Activated naive CD8-positive, alpha-beta T cell treated with anti-CD3 and anti-CD28 coated beads, Interleukin-2, amount 10 ng/mL, durations not matched to agents 7 days and 5 days (primary cell): ENCODE results near the gene EMC9. TPM values are rescaled to one million over a fixed set of nuclear protein-coding genes. Genes with fewer than 3 reads are reported as not detected.

Experiments used
- ATAC-seq: fragments of 150-1000 bp; cut with Tn5 transposase; one replicate; pipeline ENCODE4 v1.10.0; 2021; ENCODE audit warnings: low read depth, moderate library complexity
- POLR2A ChIA-PET: fragments of 350-600 bp; sonication (Branson Sonifier 250); formaldehyde crosslinking; loops from one replicate; lab custom pipeline; 2021; ENCODE audit warnings: antibody characterized with exemption; lab: Charles Lee
- DNase-seq: peaks from one replicate; pipeline ENCODE4 v3.0.0; 2021
- H3K27ac Mint-ChIP-seq: one replicate; pipeline ENCODE4 v1.8.0; 2022; ENCODE audit warnings: mild to moderate bottlenecking, mixed read lengths
- H3K27me3 Mint-ChIP-seq: one replicate; pipeline ENCODE4 v1.8.0; 2022; ENCODE audit warnings: mild to moderate bottlenecking, moderate library complexity, mixed read lengths
- H3K36me3 Mint-ChIP-seq: one replicate; pipeline ENCODE4 v1.8.0; 2021; ENCODE audit warnings: mild to moderate bottlenecking, mixed read lengths
- H3K4me1 Mint-ChIP-seq: one replicate; pipeline ENCODE4 v1.8.0; 2021; ENCODE audit warnings: mixed read lengths
- H3K4me3 Mint-ChIP-seq: one replicate; pipeline ENCODE4 v1.8.0; 2022; ENCODE audit warnings: mild to moderate bottlenecking, moderate library complexity, mixed read lengths
- H3K9me3 Mint-ChIP-seq: one replicate; pipeline ENCODE4 v1.8.0; 2021; ENCODE audit warnings: mixed read lengths
- total RNA-seq, 2 experiments: library from RNA; stranded (reverse); gene quantifications; one replicate each; pipeline ENCODE4 v1.2.3, GENCODE V29; 2021

The EMC9 gene
- total RNA-seq, 2 experiments from 2014 or later = 41.6 to 43.9 TPM

DNA sequence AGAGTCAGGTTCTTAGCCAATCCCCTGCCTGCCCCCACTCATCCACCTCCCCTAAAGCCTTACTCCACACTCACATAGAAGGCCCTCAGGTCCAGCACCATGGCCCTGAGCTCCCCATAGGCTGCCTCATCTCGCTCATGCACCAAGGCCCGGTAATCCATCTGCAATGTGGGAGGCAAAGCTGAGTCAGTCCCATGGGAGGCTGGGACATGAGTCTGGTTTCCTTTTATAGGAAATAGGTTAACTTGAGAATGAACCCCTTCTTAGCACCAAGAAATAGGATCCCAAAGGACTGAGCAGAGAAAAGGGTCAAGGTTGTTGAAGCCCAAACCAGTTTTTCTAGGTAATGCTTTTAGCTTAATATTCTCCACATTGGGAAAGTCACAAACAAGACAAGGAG lies 2.1 kb upstream of the EMC9 start:
- Mint-ChIP-seq H3K4me1 (peaks cover 51% of the 10 kb centered on the region), H3K27ac (peak overlapping the region; percentile 54), H3K36me3 (peaks cover 47% of the 10 kb centered on the region), H3K4me3 (peak overlapping the region; percentile 7), H3K9me3 (no peaks in the 10 kb centered on the region), H3K27me3 (no peaks in the 10 kb centered on the region)
- DNase-seq = no peak
- POLR2A ChIA-PET = interaction anchor here (0.9 to 14.1 kb wide), 3 partner anchors 7 to 29 kb away, joined by 4 to 347 read pairs (median 4); partner anchors contain the start of genes DCAF11, IRF9, NRL and PSME1
- ATAC-seq = no peak

DNA sequence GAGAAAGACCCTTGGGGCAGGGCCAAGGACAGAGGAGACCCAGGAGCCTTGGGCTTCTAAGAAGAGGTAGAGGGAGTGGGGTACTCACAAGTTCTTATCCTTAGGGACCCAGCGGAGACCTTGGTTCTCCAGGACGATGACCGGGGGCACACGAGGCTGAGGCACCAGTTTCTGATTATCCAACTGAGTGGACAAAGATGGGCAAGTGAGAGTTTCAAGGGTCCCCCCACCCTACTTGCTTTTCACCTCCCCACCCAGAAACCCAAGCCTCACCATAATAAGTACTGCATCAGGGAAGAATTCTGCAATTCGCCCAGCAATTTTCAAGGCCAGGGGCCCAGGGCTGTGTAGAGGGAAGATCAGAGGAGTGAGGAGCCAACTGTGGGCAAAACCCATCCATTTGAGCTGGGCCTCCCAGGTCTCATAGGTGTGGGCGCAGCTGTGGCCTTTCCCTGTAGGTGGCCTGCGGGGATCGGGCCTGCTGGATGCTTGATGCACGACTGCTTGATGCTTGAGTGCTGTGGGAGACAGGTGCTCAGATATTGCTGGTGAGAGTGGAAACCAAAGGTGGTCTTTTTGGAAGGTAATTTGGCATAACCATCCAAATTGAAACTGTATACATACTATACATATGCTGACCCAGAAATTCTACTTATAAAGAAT lies 2.0 kb downstream of the EMC9 start:
- Mint-ChIP-seq H3K4me1 (peaks cover 58% of the 10 kb centered on the region), H3K27me3 (no peaks in the 10 kb centered on the region), H3K36me3 (peaks cover 49% of the 10 kb centered on the region)

DNA sequence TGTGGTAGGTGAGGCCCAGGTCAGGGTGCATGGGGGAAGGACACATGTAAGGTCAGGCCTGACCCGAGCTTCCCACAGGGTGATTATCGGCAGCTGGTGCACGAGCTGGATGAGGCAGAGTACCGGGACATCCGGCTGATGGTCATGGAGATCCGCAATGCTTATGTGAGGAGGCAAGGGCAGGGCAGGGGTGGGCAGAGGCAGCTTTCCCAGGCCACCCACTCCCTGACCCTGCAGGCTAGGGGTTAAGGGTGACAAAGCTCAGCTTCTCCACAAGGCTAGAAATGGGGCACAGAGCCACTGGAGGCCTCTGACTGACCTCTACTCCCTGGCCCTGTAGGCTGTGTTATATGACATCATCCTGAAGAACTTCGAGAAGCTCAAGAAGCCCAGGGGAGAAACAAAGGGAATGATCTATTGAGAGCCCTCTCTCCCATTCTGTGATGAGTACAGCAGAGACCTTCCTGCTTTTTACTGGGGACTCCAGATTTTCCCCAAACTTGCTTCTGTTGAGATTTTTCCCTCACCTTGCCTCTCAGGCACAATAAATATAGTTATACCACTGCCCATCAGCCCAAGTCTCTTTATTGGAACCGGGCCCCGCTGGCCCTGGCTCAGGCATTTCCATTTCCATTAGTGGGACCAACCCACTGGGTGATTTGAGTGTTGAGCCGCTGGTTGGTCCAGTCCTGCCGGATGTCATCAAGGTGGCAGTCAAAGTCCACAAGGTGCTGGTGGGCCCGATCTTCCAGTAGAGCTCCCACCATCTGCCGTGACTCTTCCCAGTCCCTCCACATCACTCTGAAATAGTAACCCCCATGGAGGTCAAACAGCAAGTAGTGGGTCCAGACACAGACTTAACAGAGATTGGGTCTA lies 2.8 kb downstream of the EMC9 start:
- peak overlapping the region; percentile 100 for H3K4me3 Mint-ChIP-seq
- H3K36me3 Mint-ChIP-seq = peaks cover 47% of the 10 kb centered on the region
- no peaks in the 10 kb centered on the region for H3K27me3 Mint-ChIP-seq
- H3K4me1 Mint-ChIP-seq = peaks cover 52% of the 10 kb centered on the region
- ATAC-seq (no peak), DNase-seq (no peak)
- H3K27ac Mint-ChIP-seq = peak overlapping the region; percentile 76
- POLR2A ChIA-PET = interaction anchor here (0.6 to 7.5 kb wide), 5 partner anchors 8 to 57 kb away, joined by 3 to 176 read pairs (median 94); partner anchors contain the start of genes DCAF11, IRF9, NRL and PSME2
- H3K9me3 Mint-ChIP-seq = no peaks in the 10 kb centered on the region

More for the DNA sequence above, 2.0 kb downstream of the EMC9 start:
- Mint-ChIP-seq H3K27ac (peak overlapping the region; percentile 76), H3K4me3 (peak overlapping the region; percentile 100), H3K9me3 (no peaks in the 10 kb centered on the region)
- POLR2A ChIA-PET = interaction anchor here (0.6 to 14.1 kb wide), 7 partner anchors 8 to 106 kb away, joined by 3 to 347 read pairs (median 94); partner anchors contain the start of genes DCAF11, IRF9, NRL and PSME2
- ATAC-seq (no peak), DNase-seq (no peak)

DNA sequence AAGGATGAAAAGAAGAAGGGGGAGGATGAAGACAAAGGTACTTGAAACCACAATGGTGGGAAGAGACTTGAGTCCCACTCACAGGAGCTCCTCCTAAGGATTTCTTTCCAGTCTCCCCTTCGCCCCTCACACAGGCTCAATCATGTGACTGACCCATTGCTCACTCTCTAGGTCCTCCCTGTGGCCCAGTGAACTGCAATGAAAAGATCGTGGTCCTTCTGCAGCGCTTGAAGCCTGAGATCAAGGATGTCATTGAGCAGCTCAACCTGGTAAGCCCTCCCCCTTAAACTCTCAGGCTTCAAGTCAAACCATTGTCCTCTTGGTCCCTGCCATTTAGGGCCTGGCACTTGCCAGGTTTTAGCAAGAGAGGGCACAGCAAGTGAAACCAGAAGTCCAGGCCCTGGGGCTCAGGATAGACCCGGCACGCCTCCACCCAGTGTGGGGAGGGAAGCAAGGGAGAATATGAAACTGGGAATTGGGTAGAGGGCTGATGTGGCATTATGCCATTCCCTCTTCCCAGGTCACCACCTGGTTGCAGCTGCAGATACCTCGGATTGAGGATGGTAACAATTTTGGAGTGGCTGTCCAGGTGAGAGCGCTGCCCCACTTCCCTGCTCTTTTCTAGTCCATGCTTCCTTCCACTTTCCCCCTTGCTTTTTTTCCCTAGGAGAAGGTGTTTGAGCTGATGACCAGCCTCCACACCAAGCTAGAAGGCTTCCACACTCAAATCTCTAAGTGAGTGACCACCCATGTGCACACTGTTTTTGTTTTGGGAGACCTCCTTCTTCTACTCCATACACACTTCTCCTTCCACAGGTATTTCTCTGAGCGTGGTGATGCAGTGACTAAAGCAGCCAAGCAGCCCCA lies 3.6 kb downstream of the EMC9 start:
- POLR2A ChIA-PET = interaction anchor here (1.2 to 7.5 kb wide), 11 partner anchors 9 to 76 kb away, joined by 3 to 176 read pairs (median 17); partner anchors contain the start of genes CHMP4A, DCAF11, IRF9 and NRL
- Mint-ChIP-seq H3K4me1 (peaks cover 47% of the 10 kb centered on the region), H3K36me3 (peaks cover 42% of the 10 kb centered on the region), H3K4me3 (peak overlapping the region; percentile 100), H3K27ac (peak overlapping the region; percentile 94), H3K27me3 (no peaks in the 10 kb centered on the region), H3K9me3 (no peaks in the 10 kb centered on the region)
- DNase-seq (no peak), ATAC-seq (no peak)

- Mint-ChIP-seq H3K27ac (peak overlapping the region; percentile 94), H3K4me1 (peaks cover 50% of the 10 kb centered on the region), H3K9me3 (no peaks in the 10 kb centered on the region), H3K27me3 (no peaks in the 10 kb centered on the region), H3K36me3 (peaks cover 39% of the 10 kb centered on the region), H3K4me3 (peak overlapping the region; percentile 96)
- no peak for DNase-seq
- no peak for ATAC-seq
- POLR2A ChIA-PET = interaction anchor here (0.9 to 7.5 kb wide), 15 partner anchors 7 to 160 kb away, joined by 3 to 176 read pairs (median 13); partner anchors contain the start of genes CHMP4A, DCAF11, IRF9 and NRL
Measured at GRCh38 chr14:24136684-24137528, 4.5 kb downstream of the EMC9 start.

GRCh38 chr14:24135834-24136683 lies 5.3 kb downstream of the EMC9 start, which contains the start of gene PSME1:
PSME1 (plus strand) TSS chr14:24136194; CDS start chr14:24136263, 69 bp downstream.
- Mint-ChIP-seq H3K36me3 (peaks cover 40% of the 10 kb centered on the region), H3K4me1 (peaks cover 51% of the 10 kb centered on the region), H3K9me3 (no peaks in the 10 kb centered on the region), H3K4me3 (peak within 1 kb of the TSS; percentile 96), H3K27me3 (no peaks in the 10 kb centered on the region), H3K27ac (peak within 1 kb of the TSS; percentile 94)
- POLR2A ChIA-PET = interaction anchor here (0.5 to 7.5 kb wide), 24 partner anchors 8 to 301 kb away, joined by 3 to 176 read pairs (median 4); partner anchors contain the start of genes CHMP4A, DCAF11, IRF9 and NRL
- DNase-seq = peak; percentile 97
- peak; percentile 87 for ATAC-seq

DNA sequence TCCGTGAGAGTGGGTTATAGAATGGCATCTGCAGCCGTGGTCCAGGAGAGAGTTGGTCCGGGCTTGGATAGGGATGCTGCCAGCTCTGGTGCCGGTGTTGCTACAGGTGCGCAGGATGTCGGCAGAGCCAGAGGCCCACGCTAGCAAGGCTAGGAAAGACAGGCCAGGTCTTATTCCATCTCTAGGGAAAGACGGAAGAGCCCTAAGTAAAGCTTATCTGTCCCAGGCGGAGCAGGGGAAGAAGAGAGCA lies 5.9 kb downstream of the EMC9 start:
- Mint-ChIP-seq H3K9me3 (no peaks in the 10 kb centered on the region), H3K36me3 (peaks cover 35% of the 10 kb centered on the region), H3K27me3 (no peaks in the 10 kb centered on the region), H3K27ac (peak overlapping the region; percentile 94), H3K4me3 (peak overlapping the region; percentile 96), H3K4me1 (peaks cover 50% of the 10 kb centered on the region)
- ATAC-seq = peak; percentile 1
- no peak for DNase-seq
- POLR2A ChIA-PET = interaction anchor here (0.5 to 7.5 kb wide), 20 partner anchors 11 to 301 kb away, joined by 3 to 176 read pairs (median 6); partner anchors contain the start of genes CHMP4A, DCAF11, IRF9 and NRL

GRCh38 chr14:24133735-24134134 lies 7.7 kb downstream of the EMC9 start:
- Mint-ChIP-seq H3K4me3 (no peak overlapping the region), H3K4me1 (peaks cover 38% of the 10 kb centered on the region), H3K27me3 (no peaks in the 10 kb centered on the region), H3K27ac (no peak overlapping the region), H3K9me3 (no peaks in the 10 kb centered on the region), H3K36me3 (peaks cover 24% of the 10 kb centered on the region)
- DNase-seq (no peak), ATAC-seq (no peak)
- POLR2A ChIA-PET = interaction anchor here (0.9 to 5.6 kb wide), 6 partner anchors 8 to 577 kb away, joined by 3 to 51 read pairs (median 8); partner anchors contain the start of genes DCAF11, EMC9, IRF9 and NRL

- peak overlapping the region; percentile 88 for H3K27ac Mint-ChIP-seq
Measured at GRCh38 chr14:24132976-24133375, 8.4 kb downstream of the EMC9 start.

DNA sequence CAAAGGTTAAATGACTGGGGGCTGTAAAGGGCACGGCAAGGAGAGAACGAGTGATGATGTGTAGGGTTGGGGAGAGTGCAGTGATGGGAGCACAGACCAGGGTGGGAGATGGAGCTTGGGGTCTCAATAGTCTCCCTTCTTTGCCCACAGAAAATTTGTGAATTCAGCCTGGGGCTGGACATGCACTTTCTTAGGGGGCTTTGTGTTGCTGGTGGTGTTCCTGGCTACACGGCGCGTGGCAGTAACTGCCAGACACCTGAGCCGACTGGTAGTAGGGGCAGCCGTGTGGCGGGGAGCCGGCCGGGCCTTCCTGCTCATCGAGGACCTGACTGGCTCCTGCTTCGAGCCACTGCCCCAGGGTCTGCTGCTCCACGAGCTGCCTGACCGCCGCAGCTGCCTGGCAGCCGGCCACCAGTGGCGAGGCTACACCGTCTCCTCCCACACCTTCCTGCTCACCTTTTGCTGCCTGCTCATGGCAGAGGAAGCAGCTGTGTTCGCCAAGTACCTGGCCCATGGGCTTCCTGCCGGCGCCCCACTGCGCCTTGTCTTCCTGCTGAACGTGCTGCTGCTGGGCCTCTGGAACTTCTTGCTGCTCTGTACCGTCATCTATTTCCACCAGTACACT lies 9.2 kb downstream of the EMC9 start:
- ATAC-seq (no peak), DNase-seq (peak; percentile 43)
- H3K36me3 Mint-ChIP-seq = peaks cover 15% of the 10 kb centered on the region
- H3K4me3 Mint-ChIP-seq = peak overlapping the region; percentile 33
- POLR2A ChIA-PET = interaction anchor here (1.0 to 5.6 kb wide), 7 partner anchors 9 to 81 kb away, joined by 3 to 51 read pairs (median 9); partner anchors contain the start of genes CHMP4A, DCAF11, EMC9 and IRF9
- no peaks in the 10 kb centered on the region for H3K9me3 Mint-ChIP-seq
- H3K27ac Mint-ChIP-seq = peak overlapping the region; percentile 88
- H3K4me1 Mint-ChIP-seq = peaks cover 31% of the 10 kb centered on the region
- no peaks in the 10 kb centered on the region for H3K27me3 Mint-ChIP-seq

More at GRCh38 chr14:24132976-24133375, 8.4 kb downstream of the EMC9 start:
- POLR2A ChIA-PET = interaction anchor here (0.9 to 5.6 kb wide), 7 partner anchors 8 to 576 kb away, joined by 3 to 51 read pairs (median 6); partner anchors contain the start of genes DCAF11, EMC9, IRF9 and NRL
- ATAC-seq = no peak
- peaks cover 32% of the 10 kb centered on the region for H3K4me1 Mint-ChIP-seq
- no peaks in the 10 kb centered on the region for H3K9me3 Mint-ChIP-seq
- DNase-seq = no peak
- H3K36me3 Mint-ChIP-seq = peaks cover 16% of the 10 kb centered on the region
- no peaks in the 10 kb centered on the region for H3K27me3 Mint-ChIP-seq
- H3K4me3 Mint-ChIP-seq = peak overlapping the region; percentile 33
